GM12892 (cell line): ENCODE measurements around the gene PRKCG.

Source experiments
- POLR2AphosphoS5 ChIP-seq: IDR thresholded peaks from 2 replicates; pipeline ENCODE4 v1.6.1; 2011; ENCODE audit warnings: low read depth, low read length, control low read depth
- TAF1 ChIP-seq: IDR thresholded peaks from 2 replicates; pipeline ENCODE4 v1.6.1; 2011; ENCODE audit warnings: low read depth, mild to moderate bottlenecking, control low read depth, low read length, borderline replicate concordance

DNA sequence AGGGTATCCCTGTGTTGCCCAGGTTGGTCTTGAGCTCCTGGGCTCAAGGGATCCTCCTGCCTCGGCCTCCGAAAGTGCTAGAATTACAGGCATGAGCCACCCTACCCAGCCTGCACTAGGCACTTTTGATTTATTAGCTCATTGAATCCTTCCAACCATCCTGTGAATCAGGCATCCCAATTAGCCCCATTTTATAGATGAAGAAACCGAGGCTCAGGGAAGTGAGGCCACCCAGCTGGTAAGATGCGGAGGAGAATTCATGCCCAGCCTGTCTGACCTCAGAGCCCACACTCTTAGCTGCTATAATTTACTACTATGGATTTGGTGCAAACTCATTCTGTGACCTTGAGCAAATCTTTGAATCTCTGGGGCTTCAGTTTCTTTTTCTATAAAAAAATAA lies 62.9 kb downstream of the PRKCG start:
- no peak for TF ChIP-seq TAF1
- no peak for TF ChIP-seq POLR2AphosphoS5
